GM23338 (cell line): ENCODE data around the gene AMPD2.

Source experiments
- CREB1 ChIP-seq: fragments of 250-450 bp; sonication (Bioruptor Pico); IDR thresholded peaks from 2 replicates; pipeline ENCODE4 v1.5.0; 2020; ENCODE audit warnings: low read depth, mild to moderate bottlenecking, moderate library complexity
- CTCF ChIP-seq, 2 experiments: fragments of 200-600 bp in 1 of 2; sonication (generic) in 1 of 2; conservative IDR thresholded peaks; 2 replicates each; pipeline versions ENCODE4 v1.5.1 to v1.6.1; 2016 to 2017; ENCODE audit warnings: antibody characterized with exemption in 2 of 2, low read depth in 2 of 2, mild to moderate bottlenecking in 2 of 2, moderate library complexity in 1 of 2
- POLR2AphosphoS5 ChIP-seq: IDR thresholded peaks from 2 replicates; pipeline ENCODE4 v1.6.1; 2016; ENCODE audit warnings: antibody characterized with exemption, low read depth
- ZNF114 ChIP-seq: fragments of 250-450 bp; sonication (Bioruptor Pico); IDR thresholded peaks from 2 replicates; pipeline ENCODE4 v1.5.0; 2020; ENCODE audit warnings: mild to moderate bottlenecking, moderate library complexity

GRCh38 chr1:109609881-109610280 lies 9.8 kb upstream of the AMPD2 start:
- no peak for TF ChIP-seq CTCF (conservative IDR thresholded peaks at IDR 0.05; ENCODE audit: low read depth in 2 of 2)
- TF ChIP-seq CREB1 (CRISPR knock-in tag) = no peak
- TF ChIP-seq ZNF114 (CRISPR knock-in tag) = no peak
- TF ChIP-seq POLR2AphosphoS5 = no peak
